Measurements from ENCODE around the gene MST1. TPM values are rescaled to one million over a fixed set of nuclear protein-coding genes. Genes with fewer than 3 reads are reported as not detected.
"Not testable (repeated sequence)": the region's sequence is repeated elsewhere in the genome, so short reads cannot be mapped to it uniquely, and the experiment has no call there.

Gene MST1
- total RNA-seq, 1 donor from 2014 or later, result 7.5 TPM

- H3K36me3 Mint-ChIP-seq (ENCODE audit: low read depth); intact Hi-C loops (cut with micrococcal nuclease); H3K9me3 Mint-ChIP-seq; H3K27me3 Mint-ChIP-seq; H3K27ac Mint-ChIP-seq: not testable (repeated sequence)
- Mint-ChIP-seq H3K4me3 (peak overlapping the region; percentile 55), H3K4me1 (peaks cover 16% of the 10 kb centered on the region)
- peak; percentile 67 for DNase-seq
These were observed 2.9 kb downstream of the MST1 start for GRCh38 chr3:49686346-49686745.

DNA sequence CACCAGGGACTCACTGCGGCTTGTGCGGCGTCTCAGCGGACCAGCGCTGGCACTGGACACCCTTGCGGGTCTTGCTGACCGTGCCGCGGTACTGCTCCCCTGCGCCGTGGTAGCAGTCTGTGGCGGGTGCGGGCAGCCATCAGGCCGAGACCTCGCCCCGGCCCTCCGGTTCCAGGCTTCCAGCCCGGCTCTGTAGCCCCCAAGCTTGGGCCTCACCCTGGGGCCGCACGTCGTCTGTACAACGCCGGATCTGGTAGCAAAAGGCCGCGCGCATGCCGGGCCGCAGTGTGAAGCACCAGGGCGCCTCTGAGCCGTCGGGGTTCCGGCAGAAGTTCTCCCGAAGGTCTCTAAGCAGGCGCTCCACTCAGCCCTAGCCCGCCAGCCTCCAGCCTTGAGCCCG, 3.4 kb downstream of the MST1 start:
- intact Hi-C loops (cut with micrococcal nuclease); H3K9me3 Mint-ChIP-seq; H3K27me3 Mint-ChIP-seq; H3K4me3 Mint-ChIP-seq; H3K27ac Mint-ChIP-seq; DNase-seq: not testable (repeated sequence)
- peaks cover 13% of the 10 kb centered on the region for H3K4me1 Mint-ChIP-seq
- H3K36me3 Mint-ChIP-seq (ENCODE audit: low read depth), result peaks cover 10% of the 10 kb centered on the region

DNA sequence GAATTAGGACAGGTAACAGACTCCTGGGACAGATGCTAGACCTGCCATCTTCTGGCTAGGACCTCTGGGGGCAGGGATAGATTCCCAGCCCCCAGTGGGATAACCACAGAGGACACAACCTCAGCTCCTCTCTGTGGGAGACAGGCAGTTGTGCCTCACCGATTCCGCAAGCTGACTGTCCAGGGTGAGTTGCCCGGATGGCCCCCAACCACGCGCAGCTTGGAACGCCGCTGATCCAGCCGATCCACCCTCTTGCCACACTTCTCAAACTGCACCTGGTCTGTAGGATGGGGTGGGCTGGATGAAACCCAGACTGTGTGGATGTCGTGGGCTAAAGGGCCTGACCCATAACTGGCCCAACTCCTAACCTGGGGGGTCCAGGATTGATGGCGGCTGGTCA, 4.2 kb downstream of the MST1 start:
- H3K4me1 Mint-ChIP-seq; intact Hi-C loops (cut with micrococcal nuclease); DNase-seq; H3K4me3 Mint-ChIP-seq; H3K27ac Mint-ChIP-seq; H3K9me3 Mint-ChIP-seq; H3K27me3 Mint-ChIP-seq: not testable (repeated sequence)
- peaks cover 15% of the 10 kb centered on the region for H3K36me3 Mint-ChIP-seq (ENCODE audit: low read depth)

DNA sequence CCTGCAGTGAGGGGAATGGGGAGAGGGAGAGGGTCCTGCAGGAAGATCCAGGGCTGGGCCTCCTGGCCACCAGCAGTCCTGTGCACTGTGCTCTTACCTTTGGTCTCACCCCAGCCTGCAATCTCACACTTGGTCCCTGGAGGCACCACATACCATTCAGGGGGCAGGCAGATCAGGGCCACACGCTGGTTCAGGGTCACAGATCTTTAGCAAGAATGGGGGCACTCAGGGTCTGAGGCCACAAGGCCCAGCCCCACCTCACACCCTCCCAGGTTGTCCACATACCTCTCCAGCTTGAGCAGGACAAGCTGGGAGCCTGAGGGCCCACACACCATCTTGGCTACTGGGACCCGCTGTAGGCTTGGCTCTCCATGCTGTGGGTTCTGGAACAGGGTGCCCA, 4.8 kb downstream of the MST1 start:
- H3K27me3 Mint-ChIP-seq; intact Hi-C loops (cut with micrococcal nuclease); H3K4me3 Mint-ChIP-seq; H3K9me3 Mint-ChIP-seq; H3K4me1 Mint-ChIP-seq; H3K27ac Mint-ChIP-seq; DNase-seq: not testable (repeated sequence)
- peaks cover 19% of the 10 kb centered on the region for H3K36me3 Mint-ChIP-seq (ENCODE audit: low read depth)

DNA sequence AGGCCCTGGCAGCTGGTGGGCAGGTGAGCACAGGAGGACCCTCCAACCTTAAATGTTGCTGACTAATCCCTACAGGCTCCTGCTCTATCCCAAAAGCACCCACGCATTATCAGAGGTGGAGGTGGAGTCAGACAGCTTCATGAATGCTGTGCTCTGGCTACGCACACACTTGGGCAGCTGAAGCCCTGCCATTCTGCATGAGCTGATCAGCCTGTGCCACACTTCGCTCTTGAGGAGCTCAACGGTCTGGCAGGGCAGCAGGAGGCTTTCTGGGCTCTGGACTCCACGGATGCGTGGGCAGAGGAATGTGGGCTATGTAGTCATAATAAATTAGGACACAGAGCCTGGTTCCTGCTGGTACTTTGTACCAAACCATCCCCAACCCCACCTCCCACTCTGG, 6.1 kb downstream of the MST1 start:
- H3K27me3 Mint-ChIP-seq, result peaks cover 4% of the 10 kb centered on the region
- H3K4me1 Mint-ChIP-seq, result peaks cover 4% of the 10 kb centered on the region
- DNase-seq, result no peak
- H3K4me3 Mint-ChIP-seq, result no peak overlapping the region
- H3K27ac Mint-ChIP-seq, result no peak overlapping the region
- intact Hi-C loops (cut with micrococcal nuclease), result no loop called here
- no peaks in the 10 kb centered on the region for H3K9me3 Mint-ChIP-seq
- peaks cover 22% of the 10 kb centered on the region for H3K36me3 Mint-ChIP-seq (ENCODE audit: low read depth)

DNA sequence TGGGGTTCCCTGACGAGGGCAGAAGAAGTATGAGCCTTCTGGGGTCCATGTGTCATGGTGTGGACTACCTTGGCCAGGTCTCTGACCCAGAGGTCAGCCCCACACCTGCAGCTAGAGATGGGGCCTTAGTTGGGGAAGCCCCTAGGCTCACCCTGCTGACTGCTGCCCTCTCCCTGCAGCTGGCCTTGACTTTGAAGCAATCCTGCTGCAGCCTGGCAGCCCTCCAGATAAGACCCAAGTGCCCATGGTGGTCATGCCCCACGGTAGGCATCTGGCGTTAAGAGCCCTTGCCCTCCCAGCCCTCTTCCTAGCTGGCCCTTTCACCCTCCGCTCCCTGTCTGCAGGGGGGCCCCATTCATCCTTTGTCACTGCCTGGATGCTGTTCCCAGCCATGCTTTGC, 7.7 kb downstream of the MST1 start:
- intact Hi-C loops (cut with micrococcal nuclease), result no loop called here
- Mint-ChIP-seq H3K4me3 (no peak overlapping the region), H3K4me1 (peaks cover 6% of the 10 kb centered on the region), H3K36me3 (ENCODE audit: low read depth) (peaks cover 30% of the 10 kb centered on the region), H3K9me3 (no peaks in the 10 kb centered on the region), H3K27me3 (peaks cover 1% of the 10 kb centered on the region), H3K27ac (no peak overlapping the region)
- no peak for DNase-seq

- intact Hi-C loops (cut with micrococcal nuclease), result no loop called here
- Mint-ChIP-seq H3K9me3 (no peaks in the 10 kb centered on the region), H3K4me3 (no peak overlapping the region), H3K4me1 (peaks cover 6% of the 10 kb centered on the region), H3K27ac (no peak overlapping the region), H3K27me3 (no peaks in the 10 kb centered on the region), H3K36me3 (ENCODE audit: low read depth) (peaks cover 31% of the 10 kb centered on the region)
- no peak for DNase-seq
These were observed 8.1 kb downstream of the MST1 start for GRCh38 chr3:49681232-49681522.

- Mint-ChIP-seq H3K27ac (no peak overlapping the region), H3K36me3 (ENCODE audit: low read depth) (peaks cover 32% of the 10 kb centered on the region), H3K9me3 (no peaks in the 10 kb centered on the region), H3K4me3 (no peak overlapping the region), H3K4me1 (peaks cover 6% of the 10 kb centered on the region), H3K27me3 (no peaks in the 10 kb centered on the region)
- intact Hi-C loops (cut with micrococcal nuclease), result no loop called here
- no peak for DNase-seq
These were observed 8.6 kb downstream of the MST1 start for GRCh38 chr3:49680493-49681231.

GRCh38 chr3:49675912-49676311, 13.4 kb downstream of the MST1 start:
- Mint-ChIP-seq H3K9me3 (no peaks in the 10 kb centered on the region), H3K4me3 (no peak overlapping the region), H3K27me3 (no peaks in the 10 kb centered on the region), H3K27ac (no peak overlapping the region), H3K36me3 (ENCODE audit: low read depth) (peaks cover 22% of the 10 kb centered on the region), H3K4me1 (peaks cover 23% of the 10 kb centered on the region)
- intact Hi-C loops (cut with micrococcal nuclease), result loop anchor here (2.0 to 10.0 kb wide), 2 partner anchors 205 to 619 kb away; partner anchors contain the start of genes DAG1, HYAL3, IFRD2 and NAA80
- DNase-seq, result no peak

GRCh38 chr3:49674497-49674983, 14.7 kb downstream of the MST1 start:
- peak overlapping the region; percentile 97 for H3K4me3 Mint-ChIP-seq
- H3K36me3 Mint-ChIP-seq (ENCODE audit: low read depth), result peaks cover 13% of the 10 kb centered on the region
- H3K27me3 Mint-ChIP-seq, result no peaks in the 10 kb centered on the region
- intact Hi-C loops (cut with micrococcal nuclease), result loop anchor here (1.0 to 10.0 kb wide), 5 partner anchors 15 to 620 kb away; partner anchors contain the start of genes DAG1, HYAL3, IFRD2 and IP6K1
- H3K27ac Mint-ChIP-seq, result peak overlapping the region; percentile 99
- no peak for DNase-seq
- no peaks in the 10 kb centered on the region for H3K9me3 Mint-ChIP-seq
- H3K4me1 Mint-ChIP-seq, result peaks cover 19% of the 10 kb centered on the region

DNA sequence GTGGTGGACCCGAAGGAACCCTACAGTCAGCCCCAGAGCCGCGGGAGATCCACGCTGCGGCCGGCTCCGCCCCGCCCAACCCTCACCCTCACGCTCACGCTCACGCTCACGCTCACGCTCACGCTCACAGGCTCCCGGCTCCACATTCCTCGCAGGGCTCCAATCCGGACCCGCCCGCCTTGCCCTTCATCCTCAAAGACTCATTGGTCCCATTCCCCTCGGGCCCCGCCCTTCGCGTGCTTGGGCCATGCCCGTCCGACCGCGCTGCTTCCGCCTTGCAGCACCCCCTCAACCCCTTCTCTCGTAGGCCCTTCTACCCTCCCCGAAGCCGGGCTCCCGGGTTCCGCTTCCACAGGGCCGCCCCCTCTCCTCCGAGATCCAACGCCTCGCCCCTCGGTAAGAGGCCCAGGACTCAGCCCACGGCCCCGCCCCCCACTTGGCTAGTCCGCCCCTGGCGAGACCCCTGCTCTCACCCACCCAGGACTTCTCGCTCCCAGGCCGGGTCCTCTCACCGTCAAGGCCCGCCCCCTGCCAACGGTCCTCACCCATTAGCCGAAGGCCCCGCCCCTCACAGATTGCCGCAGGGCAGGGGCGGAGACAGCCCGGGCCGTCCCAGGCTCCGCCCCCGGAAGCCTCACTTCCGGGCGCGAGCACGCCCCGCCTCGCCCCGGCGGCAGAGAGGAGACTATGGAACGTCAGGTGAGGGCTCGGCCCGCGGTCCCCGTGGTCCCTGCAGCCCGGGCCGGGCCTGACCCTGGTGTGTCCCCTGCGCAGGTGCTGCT, 15.4 kb downstream of the MST1 start, which contains the start of gene APEH:
APEH (plus strand) TSS at position 637 of the 782 bp plus-strand sequence; CDS start at position 688, 51 bp downstream.
- peaks cover 13% of the 10 kb centered on the region for H3K36me3 Mint-ChIP-seq (ENCODE audit: low read depth)
- intact Hi-C loops (cut with micrococcal nuclease), result loop anchor here (1.0 to 10.0 kb wide), 5 partner anchors 15 to 621 kb away; partner anchors contain the start of genes DAG1, HYAL3, IFRD2 and IP6K1
- no peaks in the 10 kb centered on the region for H3K27me3 Mint-ChIP-seq
- H3K9me3 Mint-ChIP-seq, result no peaks in the 10 kb centered on the region
- peaks cover 19% of the 10 kb centered on the region for H3K4me1 Mint-ChIP-seq
- DNase-seq, result peak; percentile 99
- H3K4me3 Mint-ChIP-seq, result peak within 1 kb of the TSS; percentile 97
- peak within 1 kb of the TSS; percentile 99 for H3K27ac Mint-ChIP-seq

DNA sequence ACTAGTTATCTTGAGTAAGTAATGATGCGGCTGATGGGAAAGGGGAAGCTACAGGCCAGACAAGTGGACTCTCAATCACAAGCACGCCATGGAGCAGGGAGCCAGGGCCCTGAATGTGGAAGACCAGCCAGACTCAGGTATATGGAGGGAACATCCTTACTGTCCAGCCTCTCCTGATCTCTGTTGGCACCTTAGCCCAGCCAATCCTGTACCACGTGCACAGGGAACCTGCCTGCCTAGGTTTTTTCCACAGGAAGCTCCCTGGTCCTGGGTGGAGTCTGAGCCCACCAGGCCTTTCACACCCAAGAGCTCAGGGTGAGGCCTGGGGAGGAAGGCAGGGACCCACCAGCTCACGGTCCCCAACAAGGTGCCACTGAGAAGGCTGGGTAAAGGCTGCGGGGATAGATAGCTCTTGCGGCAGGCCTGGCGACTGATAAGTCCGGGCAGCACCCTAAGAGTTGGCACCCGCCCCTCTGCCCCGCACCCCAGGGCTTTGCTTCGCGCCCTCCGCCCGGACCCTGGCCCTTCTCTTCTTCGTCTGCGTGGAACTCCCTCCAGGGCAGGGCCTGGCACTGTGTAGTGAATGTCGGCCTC, 16.1 kb downstream of the MST1 start:
- Mint-ChIP-seq H3K27me3 (no peaks in the 10 kb centered on the region), H3K36me3 (ENCODE audit: low read depth) (peaks cover 11% of the 10 kb centered on the region), H3K4me1 (peaks cover 19% of the 10 kb centered on the region), H3K4me3 (peak overlapping the region; percentile 97), H3K9me3 (no peaks in the 10 kb centered on the region), H3K27ac (peak overlapping the region; percentile 99)
- intact Hi-C loops (cut with micrococcal nuclease), result loop anchor here (5.0 to 10.0 kb wide), 2 partner anchors 114 to 622 kb away; partner anchors contain the start of genes HYAL3, IFRD2, IP6K1 and NAA80
- DNase-seq, result no peak

GRCh38 chr3:49671291-49672288, 17.7 kb downstream of the MST1 start:
- H3K27me3 Mint-ChIP-seq, result no peaks in the 10 kb centered on the region
- intact Hi-C loops (cut with micrococcal nuclease), result loop anchor here (1.0 to 10.0 kb wide), 3 partner anchors 116 to 623 kb away; partner anchors contain the start of genes HYAL3, IFRD2, IP6K1 and NAA80
- peak; percentile 93 for DNase-seq
- H3K9me3 Mint-ChIP-seq, result no peaks in the 10 kb centered on the region
- H3K36me3 Mint-ChIP-seq (ENCODE audit: low read depth), result peaks cover 2% of the 10 kb centered on the region
- H3K27ac Mint-ChIP-seq, result peak overlapping the region; percentile 70
- H3K4me1 Mint-ChIP-seq, result peaks cover 17% of the 10 kb centered on the region
- H3K4me3 Mint-ChIP-seq, result peak overlapping the region; percentile 65

Data from activated CD4-positive, alpha-beta T cell treated with anti-CD3 and anti-CD28 coated beads, Interleukin-2, amount 10 ng/mL, durations not matched to agents 24 days and 14 days (primary cell).